Cardiac muscle cell (in vitro differentiated cells and primary cell): ENCODE results near the gene OR5W2. TPM values are rescaled to one million over a fixed set of nuclear protein-coding genes. Genes with fewer than 3 reads are reported as not detected.

ENCODE experiments used
- polyA plus RNA-seq: library from polyadenylated mRNA; unstranded; fragments of >200 nt; fragmentation: Nextera tagmentation; extraction: Ambion mirVana; gene quantifications from 2 replicates; pipeline ENCODE4 v1.2.1, GENCODE V29; 2016
- total RNA-seq: library from RNA; depleted of rRNA; stranded (reverse); fragments of >200 nt; gene quantifications from 2 replicates; pipeline ENCODE4 v1.2.3, GENCODE V29; 2016

OR5W2 gene
- total and polyA plus RNA-seq, 2 experiments from 2014 or later = not detected

Other genes starting within 250 kb of the OR5W2 start
- gene OR5D13, start 141.1 kb downstream of the OR5W2 start, total RNA-seq = not detected in 2 replicates
- not detected in 2 replicates for gene OR5D13, start 141.1 kb downstream of the OR5W2 start, polyA plus RNA-seq
- gene OR5D14, start 119.0 kb downstream of the OR5W2 start, total RNA-seq = not detected in 2 replicates
- gene OR5D14, start 119.0 kb downstream of the OR5W2 start, polyA plus RNA-seq = not detected in 2 replicates
- gene OR5L1, start 103.2 kb downstream of the OR5W2 start, total RNA-seq = not detected in 2 replicates
- not detected in 2 replicates for gene OR5L1, start 103.2 kb downstream of the OR5W2 start, polyA plus RNA-seq
- not detected in 2 replicates for gene OR5D18, start 95.0 kb downstream of the OR5W2 start, total RNA-seq
- gene OR5D18, start 95.0 kb downstream of the OR5W2 start, polyA plus RNA-seq = not detected in 2 replicates
- not detected in 2 replicates for gene OR5L2, start 87.4 kb downstream of the OR5W2 start, total RNA-seq
- gene OR5L2, start 87.4 kb downstream of the OR5W2 start, polyA plus RNA-seq = not detected in 2 replicates
- not detected in 2 replicates for gene OR5D16, start 75.8 kb downstream of the OR5W2 start, total RNA-seq
- not detected in 2 replicates for gene OR5D16, start 75.8 kb downstream of the OR5W2 start, polyA plus RNA-seq
- gene TRIM51, start 31.3 kb downstream of the OR5W2 start, total RNA-seq = not detected in 2 replicates
- gene TRIM51, start 31.3 kb downstream of the OR5W2 start, polyA plus RNA-seq = not detected in 2 replicates
- gene OR5I1, start 21.8 kb upstream of the OR5W2 start, total RNA-seq = not detected in 2 replicates
- gene OR5I1, start 21.8 kb upstream of the OR5W2 start, polyA plus RNA-seq = not detected in 2 replicates
- not detected in 2 replicates for gene OR10AG1, start 55.4 kb upstream of the OR5W2 start, total RNA-seq
- not detected in 2 replicates for gene OR10AG1, start 55.4 kb upstream of the OR5W2 start, polyA plus RNA-seq
- not detected in 2 replicates for gene OR5F1, start 80.0 kb upstream of the OR5W2 start, total RNA-seq
- gene OR5F1, start 80.0 kb upstream of the OR5W2 start, polyA plus RNA-seq = not detected in 2 replicates
- gene OR5AS1, start 113.1 kb upstream of the OR5W2 start, total RNA-seq = not detected in 2 replicates
- not detected in 2 replicates for gene OR5AS1, start 113.1 kb upstream of the OR5W2 start, polyA plus RNA-seq
- gene OR8I2, start 178.7 kb upstream of the OR5W2 start, total RNA-seq = not detected in 2 replicates
- gene OR8I2, start 178.7 kb upstream of the OR5W2 start, polyA plus RNA-seq = not detected in 2 replicates
- not detected in 2 replicates for gene OR8H2, start 189.1 kb upstream of the OR5W2 start, total RNA-seq
- not detected in 2 replicates for gene OR8H2, start 189.1 kb upstream of the OR5W2 start, polyA plus RNA-seq
- gene OR8H3, start 207.8 kb upstream of the OR5W2 start, total RNA-seq = not detected in 2 replicates
- not detected in 2 replicates for gene OR8H3, start 207.8 kb upstream of the OR5W2 start, polyA plus RNA-seq
- not detected in 2 replicates for gene OR8J3, start 225.6 kb upstream of the OR5W2 start, total RNA-seq
- not detected in 2 replicates for gene OR8J3, start 225.6 kb upstream of the OR5W2 start, polyA plus RNA-seq
- not detected in 2 replicates for gene OR8K5, start 245.7 kb upstream of the OR5W2 start, total RNA-seq
- gene OR8K5, start 245.7 kb upstream of the OR5W2 start, polyA plus RNA-seq = not detected in 2 replicates